Measurements from ENCODE around the gene VARS2. TPM values are rescaled to one million over a fixed set of nuclear protein-coding genes. Genes with fewer than 3 reads are reported as not detected.
A peak's percentile ranks its signal among the peaks of the same experiment; 100 is the strongest.

The VARS2 gene
- total RNA-seq, 1 experiment from 2014 or later, result 68.2 TPM

- peaks cover 7% of the 10 kb centered on the region; the same call in 1 of the 2 replicates for H3K4me1 ChIP-seq (ENCODE audit: insufficient read depth, low read length)
- H3K4ac ChIP-seq (ENCODE audit: low read depth, low read length), result no peak overlapping the region
- peaks cover 37% of the 10 kb centered on the region for H3K23me2 ChIP-seq (ENCODE audit: insufficient read length, low read depth, low read length, poor library complexity, severe bottlenecking)
- TF ChIP-seq CTCF (conservative IDR thresholded peaks at IDR 0.05), result no peak
- Mint-ChIP-seq H3K4me1 (peaks cover 74 to 76% of the 10 kb centered on the region in 2 experiments), H3K4me3 (peak overlapping the region; percentile 72 to 92), H3K36me3 (ENCODE audit: insufficient read depth in 1 of 3, low read depth in 3 of 3) (peaks cover 2 to 15% (median 4%) of the 10 kb centered on the region in 3 experiments; a peak in 6 of 7 replicates), H3K27me3 (ENCODE audit: low read depth) (no peaks in the 10 kb centered on the region; the same call in 1 of the 2 replicates), H3K9me3 (peaks cover 0 to 2% of the 10 kb centered on the region in 2 experiments; a peak in 1 of 5 replicates), H3K27ac (peak overlapping the region; percentile 94 to 97 (median 96))
- DNase-seq, result peak; percentile 94
- H2BK12ac ChIP-seq (ENCODE audit: insufficient read length, low read depth, low read length), result no peak overlapping the region
- peak overlapping the region; percentile 39 for H3K18ac ChIP-seq (ENCODE audit: insufficient read length, low read depth, low read length)
- H3K9me3 ChIP-seq (ENCODE audit: control insufficient read depth, low read depth, low read length), result no peaks in the 10 kb centered on the region
- no peak overlapping the region for H3K23ac ChIP-seq (ENCODE audit: insufficient read length, low read depth, low read length)
- H3K27ac ChIP-seq (ENCODE audit: insufficient read length, low read depth, low read length), result no peak overlapping the region
- H2BK15ac ChIP-seq (ENCODE audit: low read depth, low read length), result no peak overlapping the region
- H3K27me3 ChIP-seq (ENCODE audit: insufficient read depth, low read length), result no peaks in the 10 kb centered on the region
- H2BK120ac ChIP-seq (ENCODE audit: low read depth, low read length, poor library complexity, severe bottlenecking), result no peak overlapping the region
- H3K9ac ChIP-seq (ENCODE audit: extremely low read depth, insufficient read length, low read length), result peak overlapping the region; percentile 68
- no peaks in the 10 kb centered on the region for H4K20me1 ChIP-seq (ENCODE audit: control insufficient read depth, insufficient read depth, insufficient read length)
- no peak overlapping the region for H2BK20ac ChIP-seq (ENCODE audit: low read depth, low read length, poor library complexity, severe bottlenecking)
- no peak overlapping the region for H4K8ac ChIP-seq (replicated peaks; ENCODE audit: insufficient read length, low read depth, low read length)
- H2AK5ac ChIP-seq (ENCODE audit: insufficient read length, low read length), result no peak overlapping the region
- WGBS (ENCODE audit: extremely low coverage, insufficient read length, low lambda C conversion rate), result no CpG with 5 or more reads among the region's 15 CpGs
- H3K14ac ChIP-seq (ENCODE audit: insufficient read depth, low read length), result peak overlapping the region; percentile 45
- peaks cover 16% of the 10 kb centered on the region; the same call in 1 of the 2 replicates for H3K79me2 ChIP-seq (ENCODE audit: insufficient read depth, low read length)
- H2BK5ac ChIP-seq (ENCODE audit: insufficient read length, low read length), result peak overlapping the region; percentile 24
- no peak overlapping the region for H4K91ac ChIP-seq (ENCODE audit: insufficient read length, low read depth, low read length)
- no peak overlapping the region for H4K5ac ChIP-seq (ENCODE audit: insufficient read length, low read depth, low read length)
- H3K4me2 ChIP-seq (ENCODE audit: insufficient read depth, insufficient read length, low read length), result peak overlapping the region; percentile 95
- H3K79me1 ChIP-seq (ENCODE audit: insufficient read depth, low read depth, low read length, poor library complexity, severe bottlenecking), result no peaks in the 10 kb centered on the region
- no peak overlapping the region for H3K56ac ChIP-seq (ENCODE audit: insufficient read length, low read depth, low read length)
- H3T11ph ChIP-seq (ENCODE audit: low read length), result no peak overlapping the region
- no peak overlapping the region for H2AFZ ChIP-seq (ENCODE audit: low read length)
These were observed 31.0 kb upstream of the VARS2 start for GRCh38 chr6:30882759-30883684.
